ENCODE measurements around the gene GLI2.

GLI2 gene

DNA sequence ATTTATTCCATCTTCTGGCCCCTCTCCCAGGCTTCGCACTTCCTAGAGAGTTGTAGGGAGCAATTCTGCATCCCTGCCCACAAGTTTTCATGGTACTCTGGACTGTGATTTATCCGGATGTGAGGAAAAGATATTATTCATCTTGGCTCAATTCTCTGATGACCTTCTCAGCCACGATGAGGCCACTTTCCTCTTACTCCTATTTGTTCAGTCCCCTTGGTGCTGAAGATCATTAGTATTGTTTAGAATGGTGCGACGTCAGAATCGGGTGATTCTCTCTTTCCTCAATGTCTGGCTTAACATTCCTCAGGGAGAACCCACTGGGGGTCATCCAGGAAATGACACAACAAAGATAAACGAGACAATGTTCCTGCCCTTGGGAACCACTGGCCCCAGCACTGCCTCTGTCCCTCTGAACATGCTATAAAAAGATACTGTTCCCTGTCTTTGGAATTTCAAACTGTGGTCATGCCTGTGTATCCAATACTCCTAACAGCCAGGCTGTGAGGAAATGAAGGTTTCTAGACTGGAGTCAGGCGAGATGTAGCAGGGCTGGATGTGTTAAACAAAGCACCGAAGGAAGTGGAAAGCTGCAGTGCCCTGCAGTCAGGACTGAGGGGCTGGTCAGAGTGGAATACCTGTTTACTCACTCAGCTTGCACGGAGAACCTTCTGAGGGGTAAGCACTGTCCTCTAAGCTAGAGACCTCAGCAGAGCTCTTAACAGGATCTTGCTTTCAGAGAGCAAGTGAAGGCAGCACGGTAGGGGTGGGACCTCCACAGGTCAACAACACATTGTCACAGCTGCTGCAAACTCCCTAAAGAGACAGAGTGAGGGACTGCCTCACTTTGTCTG, 12.9 kb upstream of the GLI2 start:
- TF ChIP-seq, protein P1, sequence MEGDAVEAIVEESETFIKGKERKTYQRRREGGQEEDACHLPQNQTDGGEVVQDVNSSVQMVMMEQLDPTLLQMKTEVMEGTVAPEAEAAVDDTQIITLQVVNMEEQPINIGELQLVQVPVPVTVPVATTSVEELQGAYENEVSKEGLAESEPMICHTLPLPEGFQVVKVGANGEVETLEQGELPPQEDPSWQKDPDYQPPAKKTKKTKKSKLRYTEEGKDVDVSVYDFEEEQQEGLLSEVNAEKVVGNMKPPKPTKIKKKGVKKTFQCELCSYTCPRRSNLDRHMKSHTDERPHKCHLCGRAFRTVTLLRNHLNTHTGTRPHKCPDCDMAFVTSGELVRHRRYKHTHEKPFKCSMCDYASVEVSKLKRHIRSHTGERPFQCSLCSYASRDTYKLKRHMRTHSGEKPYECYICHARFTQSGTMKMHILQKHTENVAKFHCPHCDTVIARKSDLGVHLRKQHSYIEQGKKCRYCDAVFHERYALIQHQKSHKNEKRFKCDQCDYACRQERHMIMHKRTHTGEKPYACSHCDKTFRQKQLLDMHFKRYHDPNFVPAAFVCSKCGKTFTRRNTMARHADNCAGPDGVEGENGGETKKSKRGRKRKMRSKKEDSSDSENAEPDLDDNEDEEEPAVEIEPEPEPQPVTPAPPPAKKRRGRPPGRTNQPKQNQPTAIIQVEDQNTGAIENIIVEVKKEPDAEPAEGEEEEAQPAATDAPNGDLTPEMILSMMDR (IDR thresholded peaks at IDR 0.05): no peak
- no peaks in the 10 kb centered on the region for H3K4me1 ChIP-seq (ENCODE audit: control insufficient read depth in 1 of 2, insufficient read depth in 1 of 2, low read depth in 1 of 2, low read length in 1 of 2)
- peaks cover 28% of the 10 kb centered on the region for H3K27me3 ChIP-seq
- no peaks in the 10 kb centered on the region for H3K36me3 ChIP-seq
- H3K9me3 ChIP-seq: no peaks in the 10 kb centered on the region
- H3K27ac ChIP-seq: no peak overlapping the region
- H3K4me3 ChIP-seq (ENCODE audit: low read depth in 1 of 2, low read length in 1 of 2): no peak overlapping the region

GRCh38 chr2:120726245-120726644, 9.4 kb upstream of the GLI2 start:
- Histone ChIP-seq H3K4me3 (ENCODE audit: low read depth in 1 of 2, low read length in 1 of 2) (no peak overlapping the region), H3K27me3 (peaks cover 53% of the 10 kb centered on the region), H3K36me3 (no peaks in the 10 kb centered on the region), H3K4me1 (ENCODE audit: control insufficient read depth in 1 of 2, insufficient read depth in 1 of 2, low read depth in 1 of 2, low read length in 1 of 2) (no peaks in the 10 kb centered on the region), H3K9me3 (no peaks in the 10 kb centered on the region), H3K27ac (no peak overlapping the region)
- TF ChIP-seq, protein P1 (IDR thresholded peaks at IDR 0.05): no peak

DNA sequence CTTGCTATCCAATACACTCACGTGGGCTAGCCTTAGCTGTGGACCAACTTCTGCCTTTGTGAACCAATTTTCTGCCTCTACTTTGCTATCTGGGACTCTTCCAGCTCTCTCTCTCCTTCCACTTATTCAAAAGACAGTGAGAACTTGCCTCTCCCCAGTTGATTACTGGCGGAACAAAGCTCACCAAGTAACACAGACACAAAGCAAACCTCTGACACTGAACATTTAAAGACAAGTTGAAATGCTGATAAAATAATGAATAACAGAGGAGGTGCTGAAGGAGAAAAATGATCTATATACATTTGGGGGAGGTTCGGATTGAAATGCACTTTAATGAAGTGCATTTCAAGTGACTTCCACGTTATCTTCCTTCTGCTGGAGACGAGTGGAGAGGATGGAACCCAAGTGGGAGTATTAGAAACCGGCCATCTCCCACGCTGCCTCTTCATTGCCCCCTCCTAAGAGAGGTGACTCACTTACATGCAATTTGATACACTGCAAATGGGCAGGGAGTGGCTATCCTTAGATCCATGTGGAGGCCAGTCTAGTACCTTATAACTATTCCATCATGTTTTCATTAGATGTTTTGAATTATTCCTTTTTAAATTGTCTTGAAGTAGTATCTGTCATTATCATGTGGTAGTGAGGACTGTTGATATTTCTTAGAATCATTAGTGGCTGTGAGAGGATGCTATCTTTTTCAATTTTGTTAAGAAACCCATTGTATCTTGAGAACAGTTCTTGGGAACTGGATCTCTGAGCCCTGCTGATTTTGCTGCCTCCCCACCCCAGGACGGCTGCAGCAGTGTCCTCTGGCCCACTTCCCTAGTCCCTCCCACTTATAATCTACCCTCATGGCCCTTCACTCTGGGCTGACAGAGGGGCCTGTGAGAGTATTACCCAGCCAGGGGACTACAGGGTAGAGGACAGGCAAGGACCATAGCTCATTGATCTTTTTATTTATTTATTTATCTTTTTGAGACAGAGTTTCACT, 6.0 kb upstream of the GLI2 start:
- no peaks in the 10 kb centered on the region for H3K4me1 ChIP-seq (ENCODE audit: control insufficient read depth in 1 of 2, insufficient read depth in 1 of 2, low read depth in 1 of 2, low read length in 1 of 2)
- TF ChIP-seq, protein P1 (IDR thresholded peaks at IDR 0.05): no peak
- no peaks in the 10 kb centered on the region for H3K9me3 ChIP-seq
- H3K27ac ChIP-seq: no peak overlapping the region
- H3K27me3 ChIP-seq: peaks cover 67% of the 10 kb centered on the region
- no peaks in the 10 kb centered on the region for H3K36me3 ChIP-seq
- no peak overlapping the region for H3K4me3 ChIP-seq (ENCODE audit: low read depth in 1 of 2, low read length in 1 of 2)

DNA sequence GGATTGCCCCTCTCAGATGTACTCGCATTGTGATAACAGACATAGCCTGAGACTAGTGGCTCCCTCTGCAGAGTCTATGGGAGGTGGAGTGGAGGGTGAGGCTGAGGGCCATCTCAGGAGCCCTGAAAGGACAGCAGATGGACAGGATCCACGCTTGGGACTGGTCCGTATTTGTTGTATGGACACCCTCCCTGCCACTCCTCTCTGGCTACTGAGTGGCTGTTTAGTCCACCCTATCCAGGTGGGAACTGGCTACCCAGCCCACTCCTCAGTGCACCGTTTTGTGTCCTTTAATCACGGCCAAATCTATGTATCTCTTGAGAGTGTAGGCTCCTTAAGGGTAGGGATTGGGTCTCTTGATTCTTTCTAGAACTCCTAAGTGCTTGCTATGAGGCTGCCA, 4.5 kb upstream of the GLI2 start:
- no peak overlapping the region for H3K27ac ChIP-seq
- no peaks in the 10 kb centered on the region for H3K36me3 ChIP-seq
- H3K4me1 ChIP-seq (ENCODE audit: control insufficient read depth in 1 of 2, insufficient read depth in 1 of 2, low read depth in 1 of 2, low read length in 1 of 2): no peaks in the 10 kb centered on the region
- peaks cover 75% of the 10 kb centered on the region for H3K27me3 ChIP-seq
- no peak overlapping the region for H3K4me3 ChIP-seq (ENCODE audit: low read depth in 1 of 2, low read length in 1 of 2)
- H3K9me3 ChIP-seq: no peaks in the 10 kb centered on the region
- TF ChIP-seq, protein P1 (IDR thresholded peaks at IDR 0.05): no peak

GRCh38 chr2:120732506-120733237, 3.0 kb upstream of the GLI2 start:
- Histone ChIP-seq H3K36me3 (no peaks in the 10 kb centered on the region), H3K4me3 (ENCODE audit: low read depth in 1 of 2, low read length in 1 of 2) (no peak overlapping the region), H3K4me1 (ENCODE audit: control insufficient read depth in 1 of 2, insufficient read depth in 1 of 2, low read depth in 1 of 2, low read length in 1 of 2) (no peaks in the 10 kb centered on the region), H3K9me3 (no peaks in the 10 kb centered on the region), H3K27me3 (peaks cover 90% of the 10 kb centered on the region), H3K27ac (no peak overlapping the region)
- TF ChIP-seq, protein P1 (IDR thresholded peaks at IDR 0.05): no peak
